Bronchial epithelial cell (primary cell): ENCODE measurements around the gene ISG20. TPM values are rescaled to one million over a fixed set of nuclear protein-coding genes. Genes with fewer than 3 reads are reported as not detected.

ENCODE experiments used
- DNase-seq: peaks from one replicate; pipeline ENCODE4 v3.0.0-alpha.2; 2010; ENCODE audit warnings: low read depth
- FAIRE-seq: peaks from 2 replicates; lab custom pipeline; 2011; peaks lifted over from hg19 to GRCh38; lab: Jason Lieb, UNC
- H3K27me3 ChIP-seq: 2 replicates; pipeline ENCODE4 v1.5.1; 2011; ENCODE audit warnings: low read length; ENCODE audit not compliant: control insufficient read depth, insufficient read depth
- H3K36me3 ChIP-seq: 2 replicates; pipeline ENCODE4 v1.5.1; 2011; ENCODE audit warnings: low read length; ENCODE audit not compliant: control insufficient read depth, insufficient read depth
- H3K4me3 ChIP-seq: 2 replicates; pipeline ENCODE4 v1.5.1; 2011; ENCODE audit warnings: mild to moderate bottlenecking, low read depth, low read length, control low read depth
- total RNA-seq: library from RNA; depleted of rRNA; stranded (reverse); fragments of >200 nt; gene quantifications from 2 replicates; pipeline ENCODE4 v1.2.1, GENCODE V29; 2014
- TF ChIP-seq, protein P1 (sequence below): IDR thresholded peaks from 2 replicates; pipeline ENCODE4 v1.5.1; 2011; ENCODE audit warnings: mild to moderate bottlenecking, moderate library complexity, low read length, control low read depth, inconsistent platforms; ENCODE audit not compliant: insufficient read depth, severe bottlenecking

ISG20 gene
- total RNA-seq, 1 donor from 2014 or later: 18.4 TPM

DNA sequence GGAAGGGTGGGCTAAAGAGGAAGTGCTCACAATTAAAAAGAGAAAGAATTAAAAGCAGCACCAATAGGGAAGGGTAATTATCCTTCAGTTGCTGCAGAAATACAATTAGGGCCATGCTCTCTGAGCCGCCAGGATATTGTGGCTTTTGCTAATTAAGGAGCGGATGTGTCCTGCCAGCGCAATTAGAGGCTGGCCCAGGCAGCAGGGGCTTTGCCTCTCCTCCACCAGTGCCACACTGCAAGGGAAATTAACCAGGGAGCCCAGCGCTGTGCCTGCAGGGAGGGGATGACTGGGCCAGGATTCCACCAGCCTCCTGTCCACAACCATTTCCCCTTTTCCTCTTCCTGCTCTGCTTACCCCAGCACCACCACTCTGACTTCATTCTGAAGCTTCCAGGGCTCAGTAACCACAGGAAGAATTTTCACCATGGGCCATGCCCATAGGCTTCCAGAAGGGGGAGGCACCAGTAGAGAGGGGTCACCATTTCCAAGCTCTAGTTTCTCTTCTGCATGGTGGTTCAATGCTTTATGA, 28.1 kb upstream of the ISG20 start:
- Histone ChIP-seq H3K27me3 (peaks cover 10% of the 10 kb centered on the region), H3K36me3 (no peaks in the 10 kb centered on the region), H3K4me3 (no peak overlapping the region)
- DNase-seq (no peak), FAIRE-seq (no peak)
- TF ChIP-seq, protein P1, sequence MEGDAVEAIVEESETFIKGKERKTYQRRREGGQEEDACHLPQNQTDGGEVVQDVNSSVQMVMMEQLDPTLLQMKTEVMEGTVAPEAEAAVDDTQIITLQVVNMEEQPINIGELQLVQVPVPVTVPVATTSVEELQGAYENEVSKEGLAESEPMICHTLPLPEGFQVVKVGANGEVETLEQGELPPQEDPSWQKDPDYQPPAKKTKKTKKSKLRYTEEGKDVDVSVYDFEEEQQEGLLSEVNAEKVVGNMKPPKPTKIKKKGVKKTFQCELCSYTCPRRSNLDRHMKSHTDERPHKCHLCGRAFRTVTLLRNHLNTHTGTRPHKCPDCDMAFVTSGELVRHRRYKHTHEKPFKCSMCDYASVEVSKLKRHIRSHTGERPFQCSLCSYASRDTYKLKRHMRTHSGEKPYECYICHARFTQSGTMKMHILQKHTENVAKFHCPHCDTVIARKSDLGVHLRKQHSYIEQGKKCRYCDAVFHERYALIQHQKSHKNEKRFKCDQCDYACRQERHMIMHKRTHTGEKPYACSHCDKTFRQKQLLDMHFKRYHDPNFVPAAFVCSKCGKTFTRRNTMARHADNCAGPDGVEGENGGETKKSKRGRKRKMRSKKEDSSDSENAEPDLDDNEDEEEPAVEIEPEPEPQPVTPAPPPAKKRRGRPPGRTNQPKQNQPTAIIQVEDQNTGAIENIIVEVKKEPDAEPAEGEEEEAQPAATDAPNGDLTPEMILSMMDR: no peak

DNA sequence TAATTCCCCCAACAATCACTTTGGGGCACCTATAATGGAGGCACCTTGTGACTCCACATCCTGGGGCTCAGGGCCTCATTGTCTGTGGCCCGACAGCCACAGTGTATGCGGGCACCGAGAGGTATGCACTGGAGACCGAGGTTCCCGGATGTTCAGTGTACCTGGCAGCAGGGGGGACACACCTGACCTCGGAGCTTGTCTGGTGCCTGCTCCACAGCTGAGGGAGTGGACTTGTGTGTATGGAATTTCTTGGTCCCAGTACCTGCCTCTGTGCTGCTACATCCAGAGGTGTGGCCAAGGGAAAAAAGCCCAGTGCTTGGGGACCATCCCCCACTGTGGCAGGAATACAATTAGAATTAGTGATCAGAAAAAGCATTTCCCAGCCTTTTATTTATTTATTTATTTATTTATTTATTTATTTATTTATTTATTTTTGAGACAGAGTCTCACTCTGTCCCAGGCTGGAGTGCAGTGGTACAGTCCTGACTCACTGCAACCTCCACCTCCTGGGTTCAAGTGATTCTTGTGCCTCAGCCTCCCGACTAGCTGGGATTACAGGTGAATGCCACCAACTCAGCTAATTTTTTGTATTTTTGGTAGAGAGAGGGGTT, 26.5 kb upstream of the ISG20 start:
- no peak for DNase-seq
- FAIRE-seq: no peak
- peaks cover 2% of the 10 kb centered on the region for H3K27me3 ChIP-seq
- H3K36me3 ChIP-seq: no peaks in the 10 kb centered on the region
- no peak overlapping the region for H3K4me3 ChIP-seq
- TF ChIP-seq, protein P1: no peak

DNA sequence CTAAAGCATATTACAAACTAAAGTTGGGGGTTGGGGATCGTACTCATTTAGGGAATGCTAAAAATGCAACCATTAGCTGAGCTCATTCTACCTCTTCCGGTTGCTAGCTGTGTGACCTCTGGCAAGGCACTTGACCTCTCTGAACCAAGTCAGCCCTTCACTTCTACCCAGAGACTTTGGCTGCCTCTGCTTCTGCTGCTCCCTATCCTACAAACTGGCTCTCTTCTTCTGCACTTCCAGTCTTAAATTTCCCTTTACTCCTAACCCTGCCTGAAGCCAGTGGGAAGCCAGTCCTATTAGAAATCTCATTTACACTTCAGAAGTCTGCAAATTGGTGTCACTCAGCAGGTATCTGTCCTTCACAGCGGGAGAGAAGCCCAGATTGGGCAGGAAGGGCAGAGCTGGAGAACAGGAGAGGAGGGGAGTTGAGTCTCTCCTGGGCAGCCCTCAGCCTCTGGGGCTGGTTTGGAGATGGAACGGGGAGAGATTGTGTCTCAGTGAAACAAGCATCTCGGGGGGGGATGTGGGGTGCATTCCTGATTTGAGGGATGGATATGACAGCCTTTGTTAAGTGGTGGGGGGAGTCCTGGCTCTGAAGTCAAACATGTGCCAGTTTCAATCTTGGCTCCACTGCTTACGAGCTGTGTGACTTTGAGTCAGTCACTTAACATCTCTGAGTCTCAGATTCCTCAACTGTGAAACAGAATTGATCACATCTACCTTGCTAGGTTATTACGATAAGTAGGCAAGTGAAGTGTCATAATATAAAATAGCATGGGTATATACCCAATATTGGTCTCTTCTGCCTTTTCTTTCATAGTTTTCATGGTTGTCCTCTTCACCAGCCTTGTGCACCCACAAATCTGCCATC, 25.5 kb upstream of the ISG20 start:
- H3K36me3 ChIP-seq: no peaks in the 10 kb centered on the region
- H3K27me3 ChIP-seq: no peaks in the 10 kb centered on the region
- TF ChIP-seq, protein P1: no peak
- FAIRE-seq: no peak
- DNase-seq: no peak
- H3K4me3 ChIP-seq: no peak overlapping the region

DNA sequence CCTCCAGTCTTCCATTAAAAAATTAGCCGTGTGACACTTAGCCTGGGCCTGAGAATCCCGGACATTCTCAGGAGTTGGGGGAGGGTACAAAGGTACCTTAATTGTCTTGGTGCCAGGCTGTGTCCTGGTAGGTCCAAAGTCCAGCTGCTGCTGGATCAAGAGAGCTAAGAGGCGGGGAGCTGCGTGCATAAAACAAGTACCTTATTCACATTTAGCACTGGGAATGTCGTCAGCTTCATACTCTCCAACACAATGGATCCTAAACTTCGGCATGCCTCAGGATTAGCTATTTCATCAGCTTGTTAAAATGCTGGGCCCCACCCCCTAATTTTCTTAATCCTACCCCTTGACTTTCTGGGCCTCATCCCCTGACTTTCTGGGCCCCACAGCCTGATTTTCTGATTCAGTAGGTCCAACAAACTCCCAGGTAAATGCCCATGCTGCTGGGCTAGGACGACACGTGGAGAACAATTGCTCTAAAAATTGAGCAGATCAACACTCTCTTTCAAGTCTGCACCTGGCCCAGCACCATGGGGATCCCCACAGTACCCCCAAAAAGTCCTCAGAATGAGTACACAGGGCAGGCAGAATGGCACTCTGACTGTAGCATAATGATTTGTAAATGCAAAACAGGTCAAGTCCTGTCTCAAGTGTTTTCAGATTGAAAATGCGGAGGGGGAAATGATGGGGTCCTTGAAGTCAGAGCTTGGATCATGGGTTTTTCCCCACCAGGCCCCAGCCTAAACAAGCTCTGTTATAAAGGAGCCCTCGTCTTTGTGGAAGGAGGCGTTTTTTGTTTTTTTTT, 23.3 kb upstream of the ISG20 start:
- FAIRE-seq (no peak), DNase-seq (no peak)
- no peaks in the 10 kb centered on the region for H3K27me3 ChIP-seq
- no peaks in the 10 kb centered on the region for H3K36me3 ChIP-seq
- TF ChIP-seq, protein P1: no peak
- H3K4me3 ChIP-seq: no peak overlapping the region

DNA sequence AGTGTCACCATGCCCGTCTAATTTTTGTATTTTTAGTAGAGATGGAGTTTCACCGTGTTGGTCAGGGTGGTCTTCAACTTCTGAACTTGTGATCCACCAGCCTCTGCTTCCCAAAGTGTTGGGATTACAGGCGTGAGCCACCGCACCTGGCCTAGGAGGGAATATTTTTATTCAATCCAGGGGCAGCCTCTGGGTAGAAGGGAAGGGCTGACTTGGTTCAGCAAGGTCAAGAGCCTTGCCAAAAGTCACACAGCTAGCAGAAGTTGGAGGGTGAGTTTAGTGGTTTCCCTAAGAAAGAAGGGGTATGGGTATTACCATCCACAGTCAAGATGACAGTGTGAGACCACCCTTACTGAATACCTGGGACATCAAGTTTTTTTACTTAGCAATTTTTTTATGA, 22.6 kb upstream of the ISG20 start:
- no peak for DNase-seq
- H3K27me3 ChIP-seq: no peaks in the 10 kb centered on the region
- FAIRE-seq: no peak
- H3K4me3 ChIP-seq: no peak overlapping the region
- no peaks in the 10 kb centered on the region for H3K36me3 ChIP-seq
- TF ChIP-seq, protein P1: no peak
